H1 (cell line): Measurements from ENCODE around the gene SNRPA1.

Source experiments
- ATF3 ChIP-seq: IDR thresholded peaks from 2 replicates; pipeline ENCODE4 v1.6.1; 2011; ENCODE audit warnings: low read depth, mild to moderate bottlenecking, low read length; ENCODE audit not compliant: insufficient read depth
- CTCF ChIP-seq, 3 experiments: IDR thresholded peaks; 1 replicate in 2 of 3; 2 replicates in 1 of 3; pipeline versions ENCODE4 v1.5.1 to v1.6.1; 2011; ENCODE audit warnings: low read length in 3 of 3, mild to moderate bottlenecking in 3 of 3, inconsistent platforms in 2 of 3, low read depth in 1 of 3, moderate library complexity in 1 of 3; ENCODE audit not compliant: insufficient read depth in 1 of 3; ENCODE audit errors: control extremely low read depth in 1 of 3
- E2F6 ChIP-seq: IDR thresholded peaks from 2 replicates; pipeline ENCODE4 v1.6.1; 2012; ENCODE audit warnings: inconsistent platforms
- EZH2 ChIP-seq: fragments of 200-600 bp; sonication (generic); IDR thresholded peaks from 2 replicates; pipeline ENCODE4 v1.7.1; 2012; ENCODE audit warnings: low read depth, mild to moderate bottlenecking, moderate library complexity, low read length, inconsistent platforms; ENCODE audit not compliant: severe bottlenecking
- POLR2A ChIP-seq, 2 experiments: IDR thresholded peaks; 1 replicate in 1 of 2; 2 replicates in 1 of 2; pipeline ENCODE4 v1.6.1; 2011; ENCODE audit warnings: low read depth in 2 of 2, low read length in 2 of 2, mild to moderate bottlenecking in 2 of 2; ENCODE audit errors: control extremely low read depth in 1 of 2
- POLR2AphosphoS5 ChIP-seq: IDR thresholded peaks from 2 replicates; pipeline ENCODE4 v1.6.1; 2011; ENCODE audit warnings: low read depth, low read length
- RFX5 ChIP-seq: IDR thresholded peaks from 2 replicates; pipeline ENCODE4 v1.6.1; 2011; ENCODE audit warnings: low read depth, low read length, improper control_type of control experiment, borderline replicate concordance
- TAF1 ChIP-seq: IDR thresholded peaks from 2 replicates; pipeline ENCODE4 v1.6.1; 2011; ENCODE audit warnings: mild to moderate bottlenecking, low read depth, low read length

GRCh38 chr15:101327147-101327740, 32.2 kb upstream of the SNRPA1 start:
- no peak for TF ChIP-seq CTCF (IDR thresholded peaks at IDR 0.05; ENCODE audit: control extremely low read depth in 1 of 3, insufficient read depth in 1 of 3, low read depth in 1 of 3, low read length in 3 of 3)
- TF ChIP-seq EZH2: no peak
- no peak for TF ChIP-seq RFX5
- TF ChIP-seq POLR2AphosphoS5: no peak
- no peak for TF ChIP-seq E2F6
- no peak for TF ChIP-seq POLR2A (IDR thresholded peaks at IDR 0.05; ENCODE audit: control extremely low read depth in 1 of 2, low read depth in 2 of 2, low read length in 2 of 2)
- no peak for TF ChIP-seq TAF1
- TF ChIP-seq ATF3: no peak
